ENCODE results near the gene OBSCN.

The OBSCN gene

DNA sequence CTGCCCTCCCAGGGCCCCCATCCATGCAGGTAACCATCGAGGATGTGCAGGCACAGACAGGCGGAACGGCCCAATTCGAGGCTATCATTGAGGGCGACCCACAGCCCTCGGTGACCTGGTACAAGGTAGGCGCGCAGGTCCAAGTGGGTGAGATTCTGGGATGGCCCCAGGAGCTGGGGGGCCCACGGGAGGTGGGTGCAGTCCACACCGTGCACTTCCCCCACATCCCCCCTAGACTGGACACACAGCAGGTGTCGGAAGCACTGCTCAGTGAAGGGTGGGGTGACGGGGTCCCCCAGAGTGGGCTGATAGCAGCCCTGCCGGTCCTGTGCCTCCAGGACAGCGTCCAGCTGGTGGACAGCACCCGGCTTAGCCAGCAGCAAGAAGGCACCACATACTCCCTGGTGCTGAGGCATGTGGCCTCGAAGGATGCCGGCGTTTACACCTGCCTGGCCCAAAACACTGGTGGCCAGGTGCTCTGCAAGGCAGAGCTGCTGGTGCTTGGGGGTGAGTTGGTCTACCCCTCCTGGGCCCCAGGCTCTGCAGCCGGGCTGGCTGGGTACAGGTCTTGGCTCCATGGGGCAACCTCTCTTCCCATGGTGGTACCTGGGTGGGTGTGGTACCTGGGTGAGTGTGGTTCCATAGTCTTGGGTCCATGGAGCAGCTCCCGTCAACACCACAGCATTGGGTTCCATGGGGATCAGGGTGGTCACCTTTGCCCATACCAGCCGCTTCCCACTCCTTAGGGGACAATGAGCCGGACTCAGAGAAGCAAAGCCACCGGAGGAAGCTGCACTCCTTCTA is 158.4 kb downstream of the OBSCN start:
- H3K4me3 ChIP-seq (ENCODE audit: low read length), result no peak overlapping the region
- DNase-seq (ENCODE audit: low read depth, low spot score), result no peak

DNA sequence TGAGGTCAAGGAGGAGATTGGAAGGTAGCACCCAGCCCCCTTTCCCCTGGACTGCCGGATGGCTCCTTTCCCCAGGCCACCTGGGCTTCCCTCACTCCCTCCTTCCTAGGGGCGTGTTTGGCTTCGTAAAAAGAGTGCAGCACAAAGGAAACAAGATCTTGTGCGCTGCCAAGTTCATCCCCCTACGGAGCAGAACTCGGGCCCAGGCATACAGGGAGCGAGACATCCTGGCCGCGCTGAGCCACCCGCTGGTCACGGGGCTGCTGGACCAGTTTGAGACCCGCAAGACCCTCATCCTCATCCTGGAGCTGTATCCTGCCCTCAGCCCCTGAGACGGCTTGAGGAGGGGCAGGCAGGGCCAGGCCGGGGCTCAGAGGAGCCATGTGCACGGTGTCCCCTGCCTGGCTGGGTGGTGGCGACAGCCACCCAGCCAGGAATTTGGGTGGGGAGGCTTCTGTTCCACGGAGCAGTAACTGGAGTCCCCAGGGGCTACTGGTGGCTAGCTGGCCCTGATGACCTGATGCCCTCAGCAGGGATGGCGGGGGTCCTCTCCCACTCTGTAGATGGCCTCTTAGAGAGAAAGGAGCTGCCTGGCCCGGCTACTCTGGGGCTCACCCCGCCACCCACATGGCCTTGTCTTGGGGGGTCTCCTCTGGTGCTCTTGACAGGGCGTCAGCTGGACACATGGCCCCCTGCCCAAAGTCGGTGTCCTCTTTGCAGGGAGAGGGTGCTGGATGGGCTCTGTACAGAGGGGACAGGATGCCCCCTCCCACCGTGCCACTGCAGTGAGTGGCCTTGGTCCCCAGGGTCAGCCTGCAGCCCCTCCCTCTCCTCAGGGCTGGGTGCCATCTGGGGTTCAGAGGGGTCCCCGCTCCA is 159.3 kb downstream of the OBSCN start:
- H3K4me3 ChIP-seq (ENCODE audit: low read length), result no peak overlapping the region
- no peak for DNase-seq (ENCODE audit: low read depth, low spot score)

GRCh38 chr1:228367798-228368791 is 160.3 kb downstream of the OBSCN start:
- no peak overlapping the region for H3K4me3 ChIP-seq (ENCODE audit: low read length)
- no peak for DNase-seq (ENCODE audit: low read depth, low spot score)

- H3K4me3 ChIP-seq (ENCODE audit: low read length), result no peak overlapping the region
- DNase-seq (ENCODE audit: low read depth, low spot score), result no peak
Measured at GRCh38 chr1:228368801-228369607, 161.2 kb downstream of the OBSCN start.

- no peak overlapping the region for H3K4me3 ChIP-seq (ENCODE audit: low read length)
- DNase-seq (ENCODE audit: low read depth, low spot score), result no peak
Measured at GRCh38 chr1:228369608-228370438, 162.0 kb downstream of the OBSCN start.

- DNase-seq (ENCODE audit: low read depth, low spot score), result no peak
- H3K4me3 ChIP-seq (ENCODE audit: low read length), result no peak overlapping the region
Measured at GRCh38 chr1:228370439-228370940, 162.6 kb downstream of the OBSCN start.

GRCh38 chr1:228370941-228371740 is 163.3 kb downstream of the OBSCN start:
- H3K4me3 ChIP-seq (ENCODE audit: low read length), result no peak overlapping the region
- DNase-seq (ENCODE audit: low read depth, low spot score), result no peak

- no peak overlapping the region for H3K4me3 ChIP-seq (ENCODE audit: low read length)
- no peak for DNase-seq (ENCODE audit: low read depth, low spot score)
Measured at GRCh38 chr1:228371741-228372182, 163.9 kb downstream of the OBSCN start.

DNA sequence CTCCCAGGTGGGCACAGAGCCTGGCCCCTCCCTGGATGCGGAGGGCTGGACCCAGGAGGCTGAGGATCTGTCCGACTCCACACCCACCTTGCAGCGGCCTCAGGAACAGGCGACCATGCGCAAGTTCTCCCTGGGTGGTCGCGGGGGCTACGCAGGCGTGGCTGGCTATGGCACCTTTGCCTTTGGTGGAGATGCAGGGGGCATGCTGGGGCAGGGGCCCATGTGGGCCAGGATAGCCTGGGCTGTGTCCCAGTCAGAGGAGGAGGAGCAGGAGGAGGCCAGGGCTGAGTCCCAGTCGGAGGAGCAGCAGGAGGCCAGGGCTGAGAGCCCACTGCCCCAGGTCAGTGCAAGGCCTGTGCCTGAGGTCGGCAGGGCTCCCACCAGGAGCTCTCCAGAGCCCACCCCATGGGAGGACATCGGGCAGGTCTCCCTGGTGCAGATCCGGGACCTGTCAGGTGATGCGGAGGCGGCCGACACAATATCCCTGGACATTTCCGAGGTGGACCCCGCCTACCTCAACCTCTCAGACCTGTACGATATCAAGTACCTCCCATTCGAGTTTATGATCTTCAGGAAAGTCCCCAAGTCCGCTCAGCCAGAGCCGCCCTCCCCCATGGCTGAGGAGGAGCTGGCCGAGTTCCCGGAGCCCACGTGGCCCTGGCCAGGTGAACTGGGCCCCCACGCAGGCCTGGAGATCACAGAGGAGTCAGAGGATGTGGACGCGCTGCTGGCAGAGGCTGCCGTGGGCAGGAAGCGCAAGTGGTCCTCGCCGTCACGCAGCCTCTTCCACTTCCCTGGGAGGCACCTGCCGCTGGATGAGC is 164.5 kb downstream of the OBSCN start:
- H3K4me3 ChIP-seq (ENCODE audit: low read length), result no peak overlapping the region
- DNase-seq (ENCODE audit: low read depth, low spot score), result no peak

GRCh38 chr1:228373004-228373680 is 165.3 kb downstream of the OBSCN start:
- no peak for DNase-seq (ENCODE audit: low read depth, low spot score)
- no peak overlapping the region for H3K4me3 ChIP-seq (ENCODE audit: low read length)

GRCh38 chr1:228373681-228374571 is 166.1 kb downstream of the OBSCN start:
- no peak overlapping the region for H3K4me3 ChIP-seq (ENCODE audit: low read length)
- no peak for DNase-seq (ENCODE audit: low read depth, low spot score)

DNA sequence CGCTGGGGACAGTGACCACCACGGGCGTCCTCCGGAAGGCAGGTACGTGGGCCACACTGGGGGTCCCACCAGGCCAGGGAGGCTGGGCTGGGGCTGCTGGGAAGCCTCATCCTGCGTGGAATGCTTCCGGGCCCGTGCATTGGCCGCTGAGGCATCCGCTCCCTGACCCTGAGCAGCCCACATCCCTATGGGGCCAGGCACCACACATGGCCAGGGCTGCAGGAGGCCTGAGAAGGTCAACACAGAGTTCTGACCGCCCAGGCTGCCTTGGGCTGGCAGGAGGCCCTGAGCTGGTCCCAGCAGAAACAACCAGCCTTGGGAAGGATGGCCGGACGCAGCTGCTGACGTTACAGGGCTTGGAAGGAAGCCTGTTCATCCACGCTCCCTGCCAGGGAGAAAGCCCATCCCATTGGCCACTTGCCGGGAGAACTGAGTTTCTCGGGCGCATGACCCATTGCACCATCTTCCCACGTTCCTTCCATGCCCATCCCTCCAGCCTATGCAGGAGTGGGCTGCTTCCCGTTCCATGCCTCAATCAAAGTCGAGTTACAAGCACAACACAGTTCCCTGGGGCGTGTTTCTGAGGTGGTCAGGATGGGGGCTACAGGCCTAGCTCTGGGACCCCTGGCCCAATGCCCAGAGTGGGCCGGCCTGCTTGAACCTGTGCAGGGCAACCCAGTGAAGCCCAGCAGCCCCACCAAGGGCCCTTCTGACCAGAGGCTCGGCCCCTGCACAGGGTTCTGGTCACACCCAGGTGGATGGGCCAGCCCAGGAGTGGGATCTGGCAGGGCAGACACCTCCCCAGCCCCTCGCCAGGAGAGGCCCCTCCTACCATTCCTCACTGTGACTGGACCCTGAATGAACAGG is 167.1 kb downstream of the OBSCN start:
- H3K4me3 ChIP-seq (ENCODE audit: low read length), result no peak overlapping the region
- no peak for DNase-seq (ENCODE audit: low read depth, low spot score)

GRCh38 chr1:228375578-228376261 is 167.9 kb downstream of the OBSCN start:
- no peak overlapping the region for H3K4me3 ChIP-seq (ENCODE audit: low read length)
- no peak for DNase-seq (ENCODE audit: low read depth, low spot score)
